ENCODE results near the gene RPUSD2.
A peak's percentile ranks its signal among the peaks of the same experiment; 100 is the strongest.

Gene RPUSD2

GRCh38 chr15:40569129-40569953, at the start of gene RPUSD2:
Gene RPUSD2 (plus strand): TSS chr15:40569299. CDS start chr15:40569338, 39 bp downstream.
- TF ChIP-seq ZFX (IDR thresholded peaks at IDR 0.05; ENCODE audit: borderline replicate concordance): no peak
- TF ChIP-seq CTCF (IDR thresholded peaks at IDR 0.05): no peak
- peak within 1 kb of the TSS; percentile 60 for H3K27ac ChIP-seq

- TF ChIP-seq ZFX (IDR thresholded peaks at IDR 0.05; ENCODE audit: borderline replicate concordance) (no peak), CTCF (IDR thresholded peaks at IDR 0.05) (no peak)
- no peak overlapping the region for H3K27ac ChIP-seq
Observed at GRCh38 chr15:40523611-40524010, 45.5 kb upstream of the RPUSD2 start.

- H3K27ac ChIP-seq: no peak overlapping the region
Observed at GRCh38 chr15:40525855-40526254, 43.2 kb upstream of the RPUSD2 start.

GRCh38 chr15:40528801-40529200, 40.3 kb upstream of the RPUSD2 start:
- TF ChIP-seq CTCF (IDR thresholded peaks at IDR 0.05) (no peak), ZFX (IDR thresholded peaks at IDR 0.05; ENCODE audit: borderline replicate concordance) (no peak)
- no peak overlapping the region for H3K27ac ChIP-seq

More at GRCh38 chr15:40525855-40526254, 43.2 kb upstream of the RPUSD2 start:
- TF ChIP-seq ZFX (IDR thresholded peaks at IDR 0.05; ENCODE audit: borderline replicate concordance) (no peak), CTCF (IDR thresholded peaks at IDR 0.05) (no peak)

GRCh38 chr15:40533763-40534364, 35.2 kb upstream of the RPUSD2 start:
- TF ChIP-seq CTCF (IDR thresholded peaks at IDR 0.05): no peak
- no peak for TF ChIP-seq ZFX (IDR thresholded peaks at IDR 0.05; ENCODE audit: borderline replicate concordance)

GRCh38 chr15:40534371-40534770, 34.7 kb upstream of the RPUSD2 start:
- no peak overlapping the region for H3K27ac ChIP-seq
- no peak for TF ChIP-seq CTCF (IDR thresholded peaks at IDR 0.05)
- TF ChIP-seq ZFX (IDR thresholded peaks at IDR 0.05; ENCODE audit: borderline replicate concordance): no peak

More at GRCh38 chr15:40533763-40534364, 35.2 kb upstream of the RPUSD2 start:
- H3K27ac ChIP-seq: no peak overlapping the region

GRCh38 chr15:40536501-40536900, 32.6 kb upstream of the RPUSD2 start:
- H3K27ac ChIP-seq: no peak overlapping the region
- TF ChIP-seq CTCF (IDR thresholded peaks at IDR 0.05): no peak
- no peak for TF ChIP-seq ZFX (IDR thresholded peaks at IDR 0.05; ENCODE audit: borderline replicate concordance)
